GM21717 (cell line): Measurements from ENCODE around the gene NR2F1.

Experiments used
- ATAC-seq: cut with Tn5 transposase; IDR thresholded peaks from one replicate; pipeline ENCODE4 v1.9.1; 2021; ENCODE audit warnings: mild to moderate bottlenecking, moderate library complexity; ENCODE audit not compliant: unreplicated experiment

Gene NR2F1

DNA sequence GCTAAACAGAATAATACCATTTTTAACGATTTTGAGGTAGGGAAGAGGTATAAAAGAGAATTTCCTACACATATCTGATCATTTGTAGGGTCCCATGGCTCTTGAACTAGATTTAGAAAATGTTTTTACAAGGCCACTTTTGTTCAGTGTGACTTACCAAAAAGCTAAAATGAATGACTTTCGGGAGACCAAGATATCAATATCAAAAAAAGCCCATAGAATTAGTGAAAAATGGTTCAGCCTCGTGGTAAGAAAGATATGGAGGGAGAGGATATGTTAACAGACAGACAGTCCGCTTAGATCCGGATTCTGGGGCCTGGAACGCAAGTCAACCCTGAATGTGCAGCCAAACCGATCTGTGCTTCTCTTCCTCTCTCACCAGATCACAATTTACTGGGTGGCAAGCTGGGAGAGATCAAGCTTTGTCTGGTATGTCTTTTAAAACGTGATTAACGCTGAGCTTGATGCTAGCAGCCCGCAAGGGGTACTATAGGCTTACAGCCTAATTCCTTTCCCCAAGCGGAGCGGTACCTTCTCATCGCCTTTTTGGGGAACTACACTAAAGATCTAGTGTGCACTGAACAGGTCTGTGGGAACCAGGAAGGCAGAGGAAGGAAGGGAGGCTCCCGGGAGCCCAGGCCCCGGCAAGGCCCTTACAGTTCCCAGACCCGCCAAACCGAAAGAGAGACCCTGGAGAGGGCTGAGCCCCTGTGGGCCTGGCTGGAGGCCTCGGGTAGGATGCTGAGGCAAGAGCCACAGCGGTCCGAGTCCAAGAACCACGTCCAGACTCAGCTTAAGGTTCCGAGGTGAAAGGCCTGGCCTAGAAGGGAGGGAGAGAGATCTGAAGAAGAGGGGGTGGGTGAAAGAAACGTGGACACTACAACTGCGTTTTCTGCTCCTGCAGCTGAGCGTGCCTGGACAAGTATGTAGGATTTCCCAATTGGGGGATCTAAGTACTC, 4.9 kb upstream of the NR2F1 start:
- ATAC-seq = no peak

DNA sequence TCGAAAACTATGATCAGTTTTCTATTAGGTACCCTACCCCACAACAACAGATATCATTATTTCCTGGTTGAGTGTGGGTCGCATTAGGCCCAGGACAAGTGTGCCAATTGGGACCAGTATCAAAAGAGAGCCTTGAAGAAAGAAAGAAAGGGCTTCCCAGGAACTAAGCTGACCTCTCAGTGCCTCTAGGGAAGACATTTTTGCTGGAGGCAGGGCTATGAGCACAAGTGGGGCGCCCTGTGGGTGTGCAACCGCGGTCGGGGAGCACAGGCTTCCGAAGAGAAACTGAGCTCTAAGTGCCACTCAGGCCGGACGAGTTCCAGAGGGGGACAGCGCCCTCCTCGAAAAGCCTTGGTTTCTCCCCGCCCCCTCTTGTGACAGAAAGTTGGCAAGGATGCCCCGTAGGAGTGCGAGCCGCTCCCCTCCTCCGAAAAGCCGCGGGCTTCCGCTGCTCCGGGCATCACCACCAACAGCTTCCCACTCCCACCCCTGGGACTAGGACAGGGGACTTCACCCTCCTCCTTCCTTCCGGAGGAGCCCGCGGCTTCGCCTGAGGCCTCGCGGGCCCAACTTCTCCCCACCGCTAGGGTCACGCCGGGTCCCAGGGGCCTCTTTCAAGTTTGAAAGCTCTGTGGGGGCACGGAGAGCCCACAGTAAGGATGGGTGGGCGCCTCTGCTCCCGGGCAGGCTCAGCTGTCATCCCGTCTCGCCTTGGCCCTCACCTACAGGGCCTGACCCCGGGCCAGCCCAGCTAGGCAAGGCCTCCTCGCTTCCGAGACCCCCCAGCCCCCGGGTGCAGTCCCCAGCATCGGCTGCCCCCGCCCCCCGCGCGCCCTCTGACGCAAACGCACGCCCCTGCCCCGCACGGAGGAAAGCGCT, 4.0 kb upstream of the NR2F1 start:
- no peak for ATAC-seq

- ATAC-seq = no peak
These were observed 3.3 kb upstream of the NR2F1 start for GRCh38 chr5:93579692-93580062.

- no peak for ATAC-seq
These were observed 2.7 kb upstream of the NR2F1 start for GRCh38 chr5:93580063-93580926.

DNA sequence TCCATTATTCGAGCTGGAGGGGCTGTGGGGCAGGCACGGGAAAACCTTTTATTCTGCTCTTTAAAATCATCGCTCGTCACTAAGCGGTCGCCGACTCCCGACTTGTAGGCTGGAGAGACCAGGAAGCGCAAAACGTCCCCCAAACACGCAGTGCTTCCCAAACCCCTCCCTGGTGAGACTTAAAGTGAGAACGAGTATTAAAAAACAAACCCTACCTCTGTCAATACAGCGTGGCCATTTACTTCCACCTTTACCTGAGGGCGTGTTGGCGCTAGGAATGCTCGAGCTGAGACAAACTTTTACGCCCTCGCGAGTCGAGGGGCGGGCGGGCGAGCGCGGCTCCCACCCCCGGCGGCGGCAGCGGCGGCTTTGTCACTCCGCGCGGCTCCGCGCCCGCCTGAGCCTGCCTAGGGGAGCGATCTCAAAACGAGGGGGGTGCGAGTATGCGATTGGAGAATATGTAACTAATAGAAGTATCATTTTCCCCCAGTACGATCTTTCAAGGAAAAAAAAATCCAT, 2.0 kb upstream of the NR2F1 start, which contains the start of gene NR2F1-AS1:
Gene NR2F1-AS1, minus strand, starts transcription at position 293 of the 519 bp plus-strand sequence.
- peak; percentile 37 for ATAC-seq

- ATAC-seq = no peak
These were observed 907 bp upstream of the NR2F1 start for GRCh38 chr5:93582167-93582462.

GRCh38 chr5:93583439-93583767, 381 bp downstream of the NR2F1 start:
- ATAC-seq = no peak

DNA sequence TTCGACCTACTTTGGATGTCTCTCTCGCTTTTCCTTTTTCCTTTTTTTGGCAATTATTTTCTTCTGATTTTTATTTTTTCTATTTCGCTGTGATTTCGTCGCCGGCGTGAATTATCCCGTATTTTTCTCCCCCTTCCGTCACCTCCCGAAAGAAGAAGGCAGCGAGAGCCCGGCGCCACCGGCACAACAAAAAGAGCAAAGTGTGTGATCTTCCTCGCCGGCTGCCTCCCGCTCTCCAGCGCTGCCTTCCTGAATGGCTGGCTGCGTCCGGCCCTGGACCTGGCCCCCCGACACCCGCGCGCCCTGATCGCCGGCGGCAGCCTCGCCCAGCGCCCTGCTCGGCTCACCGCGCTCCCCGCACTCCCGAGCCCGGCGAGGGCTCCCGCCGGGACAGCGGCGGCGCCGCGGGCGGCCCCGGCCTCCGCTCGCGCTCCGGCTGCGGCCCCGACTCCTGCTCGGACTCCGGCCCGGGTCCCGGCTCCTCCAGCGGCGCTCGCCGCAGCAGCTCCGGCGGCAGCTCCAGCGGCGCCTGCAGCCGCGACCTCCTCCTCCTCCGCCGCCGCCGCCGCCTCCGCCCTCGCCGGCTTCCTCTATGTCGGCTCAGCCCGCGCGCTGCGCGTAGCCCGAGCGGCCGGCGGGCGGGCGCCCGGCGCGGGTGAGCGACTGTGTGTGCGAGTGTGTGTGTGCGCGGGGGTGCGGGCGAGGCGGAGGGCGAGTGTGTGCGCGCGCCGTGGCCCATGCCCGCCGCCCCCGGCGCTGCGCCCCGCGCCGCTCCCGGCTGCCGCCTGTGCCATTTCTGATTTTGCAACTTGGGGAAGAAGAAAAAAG, 960 bp downstream of the NR2F1 start:
- no peak for ATAC-seq

DNA sequence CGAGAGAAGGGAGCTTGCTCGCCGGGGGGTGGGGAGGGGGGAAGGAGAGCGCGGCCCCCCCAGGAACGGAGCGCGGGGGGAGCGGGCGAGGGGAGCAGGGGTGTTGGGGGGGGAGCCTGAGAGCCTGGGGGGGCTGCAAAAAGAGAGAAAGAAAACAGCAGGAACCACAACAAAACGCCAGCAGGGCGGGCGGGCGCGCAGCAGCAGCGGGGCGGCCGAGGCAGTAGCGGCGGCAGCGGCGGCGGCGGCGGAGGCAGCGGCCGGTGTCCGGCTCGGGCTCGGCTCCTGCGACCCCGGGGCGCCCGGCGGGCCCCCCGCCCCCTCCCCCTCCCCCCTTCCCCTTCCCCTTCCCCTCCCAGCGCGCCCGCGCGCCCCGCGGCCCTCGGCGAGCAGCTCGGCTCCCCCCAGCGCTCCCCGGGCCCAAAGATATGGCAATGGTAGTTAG, 1.6 kb downstream of the NR2F1 start:
- no peak for ATAC-seq

DNA sequence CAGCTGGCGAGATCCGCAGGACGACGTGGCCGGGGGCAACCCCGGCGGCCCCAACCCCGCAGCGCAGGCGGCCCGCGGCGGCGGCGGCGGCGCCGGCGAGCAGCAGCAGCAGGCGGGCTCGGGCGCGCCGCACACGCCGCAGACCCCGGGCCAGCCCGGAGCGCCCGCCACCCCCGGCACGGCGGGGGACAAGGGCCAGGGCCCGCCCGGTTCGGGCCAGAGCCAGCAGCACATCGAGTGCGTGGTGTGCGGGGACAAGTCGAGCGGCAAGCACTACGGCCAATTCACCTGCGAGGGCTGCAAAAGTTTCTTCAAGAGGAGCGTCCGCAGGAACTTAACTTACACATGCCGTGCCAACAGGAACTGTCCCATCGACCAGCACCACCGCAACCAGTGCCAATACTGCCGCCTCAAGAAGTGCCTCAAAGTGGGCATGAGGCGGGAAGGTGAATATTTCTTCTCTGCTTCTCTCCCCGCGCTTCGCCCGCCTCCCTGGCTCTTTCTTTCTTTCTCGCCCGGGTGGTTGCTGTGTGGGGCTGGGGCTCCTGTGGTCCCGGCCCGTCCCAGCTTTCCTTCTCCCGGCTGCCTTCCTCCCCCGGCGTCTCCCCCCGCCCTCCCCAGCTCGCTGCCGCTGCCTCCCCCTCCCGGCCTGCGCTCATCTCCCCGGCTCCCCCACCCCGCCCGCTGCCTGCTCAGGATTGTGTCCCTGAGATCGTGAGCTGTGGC, 2.2 kb downstream of the NR2F1 start:
- ATAC-seq = no peak

DNA sequence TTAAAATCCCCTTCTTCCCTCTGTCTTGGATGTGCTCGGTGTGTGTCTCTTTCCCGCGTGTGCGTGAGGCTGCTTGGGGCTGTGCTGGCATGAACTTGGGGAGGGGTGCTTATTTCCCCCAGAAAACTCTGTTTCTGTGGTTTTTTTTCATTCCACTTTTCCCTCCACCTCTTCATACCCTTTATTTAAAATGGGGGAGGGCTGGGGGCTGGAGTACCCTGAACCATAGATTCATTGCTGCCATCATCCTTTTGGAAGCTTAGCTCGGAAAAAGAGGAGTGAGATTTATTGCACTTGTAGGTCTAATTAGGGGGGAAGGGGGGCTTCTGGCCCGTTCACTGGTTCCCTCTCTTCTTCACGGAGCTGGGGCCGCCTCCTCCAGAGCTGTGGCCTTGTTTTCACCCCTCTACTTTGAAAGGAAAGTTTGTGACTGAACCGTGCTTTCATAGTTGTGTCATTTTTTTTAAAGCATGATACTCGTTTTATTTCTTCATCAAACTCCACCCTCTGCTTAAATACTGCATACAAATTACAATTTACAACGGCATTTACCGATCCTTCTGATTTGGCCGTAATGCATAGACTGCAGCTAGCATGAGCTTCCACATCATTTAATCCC, 2.9 kb downstream of the NR2F1 start:
- no peak for ATAC-seq

- no peak for ATAC-seq
These were observed 3.9 kb downstream of the NR2F1 start for GRCh38 chr5:93586736-93587596.

GRCh38 chr5:93587597-93588351, 4.8 kb downstream of the NR2F1 start:
- ATAC-seq = no peak

DNA sequence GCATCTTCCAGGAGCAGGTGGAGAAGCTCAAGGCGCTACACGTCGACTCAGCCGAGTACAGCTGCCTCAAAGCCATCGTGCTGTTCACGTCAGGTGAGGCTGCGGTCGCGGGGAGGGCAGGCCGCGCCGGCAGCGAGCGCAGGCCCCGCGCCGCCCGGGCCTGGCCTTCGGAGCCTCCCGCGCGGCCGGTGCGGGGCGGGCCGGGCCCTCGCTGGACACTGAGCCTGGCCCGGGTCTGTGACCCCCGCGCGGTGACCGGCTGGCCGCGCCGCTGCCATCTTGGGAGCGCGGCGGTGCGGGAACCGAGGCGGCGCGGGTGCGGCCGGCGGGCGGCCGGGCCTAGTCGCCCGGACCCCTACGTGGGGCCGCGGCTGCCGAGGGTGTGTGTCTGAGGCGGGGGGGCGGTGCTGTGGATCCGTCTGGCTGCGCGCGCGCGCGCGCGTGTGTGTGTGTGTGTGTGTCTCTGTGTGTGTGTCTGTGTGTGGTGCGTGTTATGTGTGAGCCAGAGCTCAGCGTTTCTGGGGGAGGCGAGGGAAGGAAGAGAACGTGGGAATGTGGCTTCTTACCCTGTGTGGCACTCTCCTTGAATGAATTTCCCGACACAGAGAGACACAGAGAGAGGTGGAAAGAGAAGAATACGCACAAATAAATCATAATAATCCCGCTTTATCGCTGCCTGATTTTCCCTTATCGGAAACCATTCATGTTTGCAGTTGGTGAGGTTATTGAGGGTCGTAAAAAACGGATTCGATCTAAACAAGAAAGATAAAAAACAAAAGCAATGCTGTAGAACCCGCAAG, 5.5 kb downstream of the NR2F1 start:
- no peak for ATAC-seq

- ATAC-seq = no peak
These were observed 6.3 kb downstream of the NR2F1 start for GRCh38 chr5:93589152-93589828.

DNA sequence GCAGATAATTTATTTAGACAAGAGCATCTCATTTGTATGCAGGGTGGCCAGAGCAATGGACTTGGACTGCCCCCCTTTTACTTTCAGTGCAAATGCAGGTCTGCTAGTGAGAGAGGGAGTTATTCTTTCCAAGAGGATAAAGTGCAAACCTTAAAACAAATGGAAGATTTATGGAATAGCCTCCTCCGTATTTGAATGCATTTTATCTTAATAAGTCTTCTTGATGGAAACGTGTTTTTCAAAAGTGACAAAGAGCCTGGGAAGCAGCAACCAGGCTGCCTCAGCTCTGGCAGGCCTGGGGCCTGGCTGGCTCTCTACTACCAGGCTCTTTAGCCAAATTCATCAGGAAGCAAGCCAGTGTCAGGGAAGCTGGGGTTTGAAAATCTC, 6.8 kb downstream of the NR2F1 start:
- no peak for ATAC-seq
